ENCODE data around the gene EFNA1. TPM values are rescaled to one million over a fixed set of nuclear protein-coding genes. Genes with fewer than 3 reads are reported as not detected.

Gene EFNA1
- total and polyA plus RNA-seq, 4 donors: 58.6 to 236 (median 179) TPM

- DNase-seq (ENCODE audit: low spot score): no peak
- Histone ChIP-seq H3K36me3 (ENCODE audit: control insufficient read depth in 4 of 4, insufficient read depth in 3 of 4, low read depth in 1 of 4, low read length in 3 of 4) (no peaks in the 10 kb centered on the region), H3K4me1 (ENCODE audit: control insufficient read depth in 4 of 4, insufficient read depth in 4 of 4, low read length in 3 of 4) (peaks cover 5 to 38% (median 24%) of the 10 kb centered on the region in 4 donors), H3K27me3 (ENCODE audit: control insufficient read depth in 4 of 4, insufficient read depth in 4 of 4, low read length in 3 of 4) (peaks cover 0 to 14% (median 5%) of the 10 kb centered on the region in 4 donors), H3K9ac (ENCODE audit: low read depth in 1 of 2, low read length in 2 of 2) (no peak overlapping the region), H3K9me3 (ENCODE audit: control insufficient read depth in 4 of 4, low read length in 3 of 4) (no peaks in the 10 kb centered on the region), H3K27ac (ENCODE audit: low read depth in 1 of 2, low read length in 2 of 2) (no peak overlapping the region), H3K4me3 (ENCODE audit: low read depth in 1 of 3, low read length in 3 of 3) (no peak overlapping the region)
- no peak for TF ChIP-seq YY1 (IDR thresholded peaks at IDR 0.05)
- TF ChIP-seq FOXA1 (IDR thresholded peaks at IDR 0.05): no peak
- TF ChIP-seq JUND (IDR thresholded peaks at IDR 0.05): no peak
- no peak for TF ChIP-seq SP1 (IDR thresholded peaks at IDR 0.05)
- TF ChIP-seq EGR1 (IDR thresholded peaks at IDR 0.05; ENCODE audit: low read depth in 2 of 2): no peak
- no peak for TF ChIP-seq ATF3 (IDR thresholded peaks at IDR 0.05)
- TF ChIP-seq FOXA2 (IDR thresholded peaks at IDR 0.05): no peak
- no peak for TF ChIP-seq CTCF (IDR thresholded peaks at IDR 0.05; ENCODE audit: low read depth, low read length, missing input control)
- TF ChIP-seq RXRA (IDR thresholded peaks at IDR 0.05): no peak
- TF ChIP-seq HNF4G (IDR thresholded peaks at IDR 0.05): no peak
- no peak for TF ChIP-seq HNF4A (conservative IDR thresholded peaks at IDR 0.05)
- TF ChIP-seq MAX (IDR thresholded peaks at IDR 0.05): no peak
- no peak for TF ChIP-seq NR2F2 (IDR thresholded peaks at IDR 0.05)
- WGBS: 81% methylated on average over 8 of the region's 8 CpGs
Observed at GRCh38 chr1:155086856-155087535, 40.7 kb upstream of the EFNA1 start.

DNA sequence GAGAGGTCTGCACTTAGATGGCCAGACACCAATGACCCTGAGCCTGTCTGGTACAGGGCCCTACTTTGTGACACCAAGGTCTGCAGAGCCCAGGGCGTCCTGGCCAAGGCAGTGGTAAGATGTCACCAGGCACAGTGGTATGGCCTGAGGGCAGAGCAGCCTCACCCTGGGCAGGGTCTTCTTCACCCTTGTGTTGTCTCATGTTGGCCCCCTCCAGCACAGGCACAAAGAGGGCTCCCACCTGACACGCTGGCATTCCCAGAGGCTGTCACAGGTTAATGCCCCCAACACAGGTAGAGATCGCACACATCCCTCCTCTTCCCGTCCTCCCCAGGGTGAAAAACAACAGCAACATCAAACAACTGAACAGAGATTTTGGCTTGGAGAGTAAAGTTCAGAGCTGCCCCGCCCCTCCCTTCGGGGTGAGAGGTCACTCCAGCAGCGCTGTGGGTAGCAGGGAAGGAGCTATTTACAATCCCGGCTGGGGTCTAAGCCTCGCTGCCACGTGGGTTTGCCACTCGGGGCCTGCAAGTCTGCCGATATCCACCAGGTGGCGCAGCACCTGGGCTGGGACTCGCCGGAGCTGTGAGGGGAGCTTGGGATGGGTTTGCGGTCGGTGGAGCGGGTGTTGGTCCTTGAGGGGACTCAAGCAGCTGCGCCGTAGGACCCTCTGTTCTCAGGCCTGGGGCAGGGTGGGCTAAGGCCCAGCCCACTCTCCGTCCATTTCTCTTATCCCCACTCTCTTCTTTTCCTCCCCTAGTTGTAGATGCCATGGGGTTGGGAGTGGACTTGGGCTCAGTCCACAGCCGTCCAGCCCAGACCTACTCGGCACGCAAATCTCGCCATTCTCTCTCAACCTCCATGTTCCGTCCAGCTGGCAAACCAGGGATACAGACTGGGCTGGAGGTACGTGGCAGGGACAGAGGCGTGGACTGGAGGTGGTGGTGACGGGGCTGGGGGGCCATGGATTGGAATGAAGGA is 36.3 kb upstream of the EFNA1 start:
- H3K9ac ChIP-seq (ENCODE audit: low read depth in 1 of 2, low read length in 2 of 2): no peak overlapping the region
- WGBS: 18% methylated on average over 29 of the region's 29 CpGs
- no peaks in the 10 kb centered on the region for H3K9me3 ChIP-seq (ENCODE audit: control insufficient read depth in 4 of 4, low read length in 3 of 4)
- peak overlapping the region in 1 of 2 donors; percentile 46 for H3K27ac ChIP-seq (ENCODE audit: low read depth in 1 of 2, low read length in 2 of 2)
- peaks cover 3 to 22% (median 14%) of the 10 kb centered on the region in 4 donors for H3K4me1 ChIP-seq (ENCODE audit: control insufficient read depth in 4 of 4, insufficient read depth in 4 of 4, low read length in 3 of 4)
- H3K4me3 ChIP-seq (ENCODE audit: low read depth in 1 of 3, low read length in 3 of 3): peak overlapping the region in 1 of 3 donors; percentile 47
- no peaks in the 10 kb centered on the region for H3K27me3 ChIP-seq (ENCODE audit: control insufficient read depth in 4 of 4, insufficient read depth in 4 of 4, low read length in 3 of 4)
- no peaks in the 10 kb centered on the region for H3K36me3 ChIP-seq (ENCODE audit: control insufficient read depth in 4 of 4, insufficient read depth in 3 of 4, low read depth in 1 of 4, low read length in 3 of 4)
- peak; percentile 87 for DNase-seq (ENCODE audit: low spot score)
- TF ChIP-seq ATF3 (IDR thresholded peaks at IDR 0.05) (no peak), RAD21 (IDR thresholded peaks at IDR 0.05) (peak; percentile 92 to 97), FOXA2 (IDR thresholded peaks at IDR 0.05) (peak; percentile 95), EGR1 (IDR thresholded peaks at IDR 0.05; ENCODE audit: low read depth in 2 of 2) (peak in 1 of 2 donors; percentile 44), RXRA (IDR thresholded peaks at IDR 0.05) (peak; percentile 98 to 100), HNF4A (conservative IDR thresholded peaks at IDR 0.05) (peak; percentile 81 to 97), CTCF (IDR thresholded peaks at IDR 0.05; ENCODE audit: low read depth, low read length, missing input control) (peak; percentile 98), NR2F2 (IDR thresholded peaks at IDR 0.05) (peak; percentile 51), TAF1 (conservative IDR thresholded peaks at IDR 0.05) (no peak), JUND (IDR thresholded peaks at IDR 0.05) (peak in 1 of 2 donors; percentile 73), SP1 (IDR thresholded peaks at IDR 0.05) (peak; percentile 98), GABPA (IDR thresholded peaks at IDR 0.05 in 1 of 2, conservative IDR thresholded peaks at IDR 0.05 in 1 of 2) (peak in 1 of 2 donors; percentile 69), REST (IDR thresholded peaks at IDR 0.05) (peak; percentile 88)
- TF ChIP-seq, protein P1, sequence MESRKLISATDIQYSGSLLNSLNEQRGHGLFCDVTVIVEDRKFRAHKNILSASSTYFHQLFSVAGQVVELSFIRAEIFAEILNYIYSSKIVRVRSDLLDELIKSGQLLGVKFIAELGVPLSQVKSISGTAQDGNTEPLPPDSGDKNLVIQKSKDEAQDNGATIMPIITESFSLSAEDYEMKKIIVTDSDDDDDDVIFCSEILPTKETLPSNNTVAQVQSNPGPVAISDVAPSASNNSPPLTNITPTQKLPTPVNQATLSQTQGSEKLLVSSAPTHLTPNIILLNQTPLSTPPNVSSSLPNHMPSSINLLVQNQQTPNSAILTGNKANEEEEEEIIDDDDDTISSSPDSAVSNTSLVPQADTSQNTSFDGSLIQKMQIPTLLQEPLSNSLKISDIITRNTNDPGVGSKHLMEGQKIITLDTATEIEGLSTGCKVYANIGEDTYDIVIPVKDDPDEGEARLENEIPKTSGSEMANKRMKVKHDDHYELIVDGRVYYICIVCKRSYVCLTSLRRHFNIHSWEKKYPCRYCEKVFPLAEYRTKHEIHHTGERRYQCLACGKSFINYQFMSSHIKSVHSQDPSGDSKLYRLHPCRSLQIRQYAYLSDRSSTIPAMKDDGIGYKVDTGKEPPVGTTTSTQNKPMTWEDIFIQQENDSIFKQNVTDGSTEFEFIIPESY (IDR thresholded peaks at IDR 0.05): peak; percentile 92

Data from liver (tissue), 9 donors.